GM23338 (cell line): ENCODE measurements around the gene DACH1. TPM values are rescaled to one million over a fixed set of nuclear protein-coding genes. Genes with fewer than 3 reads are reported as not detected.

ENCODE experiments used
- ATAC-seq: fragments of 200-7000 bp; cut with Tn5 transposase; 3 replicates; pipeline ENCODE4 v1.9.1; 2020
- DNase-seq: peaks from one replicate; pipeline ENCODE4 v3.0.0-alpha.2; 2015; ENCODE audit warnings: low spot score
- H2AFZ ChIP-seq: fragments of 200-600 bp; sonication (generic); 2 replicates; pipeline ENCODE4 v1.8.0; 2016; ENCODE audit warnings: antibody characterized with exemption, mild to moderate bottlenecking, moderate library complexity
- H3F3A ChIP-seq: fragments of 200-600 bp; sonication (generic); replicated peaks from 2 replicates; pipeline ENCODE4 v1.8.0; 2017; ENCODE audit warnings: antibody characterized with exemption, mixed run types, low read depth
- H3K27ac ChIP-seq: fragments of 200-600 bp; sonication (generic); 2 replicates; pipeline ENCODE4 v1.6.1; 2016; ENCODE audit warnings: low read depth
- H3K27me3 ChIP-seq: fragments of 200-600 bp; sonication (generic); 2 replicates; pipeline ENCODE4 v1.8.0; 2016; ENCODE audit warnings: mild to moderate bottlenecking, mixed run types, moderate library complexity; ENCODE audit not compliant: insufficient read depth
- H3K36me3 ChIP-seq: fragments of 200-600 bp; sonication (generic); 2 replicates; pipeline ENCODE4 v1.8.0; 2016; ENCODE audit warnings: mild to moderate bottlenecking; ENCODE audit not compliant: insufficient read depth
- H3K4me1 ChIP-seq: fragments of 200-600 bp; sonication (generic); 2 replicates; pipeline ENCODE4 v1.8.0; 2016; ENCODE audit warnings: mild to moderate bottlenecking, moderate library complexity; ENCODE audit not compliant: insufficient read depth
- H3K4me2 ChIP-seq: fragments of 200-600 bp; sonication (generic); 2 replicates; pipeline ENCODE4 v1.7.1; 2017; ENCODE audit warnings: mixed run types
- H3K4me3 ChIP-seq: fragments of 200-600 bp; sonication (generic); 2 replicates; pipeline ENCODE4 v1.6.1; 2016; ENCODE audit warnings: mixed run types
- H3K79me2 ChIP-seq: fragments of 200-600 bp; sonication (generic); replicated peaks from 2 replicates; pipeline ENCODE4 v1.8.0; 2017; ENCODE audit warnings: mild to moderate bottlenecking; ENCODE audit not compliant: insufficient read depth
- H3K9me2 ChIP-seq: fragments of 200-600 bp; sonication (generic); 2 replicates; pipeline ENCODE4 v1.8.0; 2017; ENCODE audit not compliant: insufficient read depth
- H4K20me1 ChIP-seq: fragments of 200-600 bp; sonication (generic); replicated peaks from 2 replicates; pipeline ENCODE4 v1.8.0; 2017; ENCODE audit warnings: mild to moderate bottlenecking; ENCODE audit not compliant: insufficient read depth
- H3K27ac Mint-ChIP-seq: 2 replicates; pipeline ENCODE4 v1.8.0; 2020; ENCODE audit warnings: inconsistent platforms, mild to moderate bottlenecking, moderate library complexity, mixed read lengths
- H3K27me3 Mint-ChIP-seq: 3 replicates; pipeline ENCODE4 v1.8.0; 2022; ENCODE audit warnings: low read depth, mild to moderate bottlenecking, moderate library complexity, mixed read lengths, inconsistent platforms; ENCODE audit not compliant: insufficient read depth, poor library complexity
- H3K36me3 Mint-ChIP-seq: 3 replicates; pipeline ENCODE4 v1.8.0; 2021; ENCODE audit warnings: low read depth, mild to moderate bottlenecking, inconsistent platforms, moderate library complexity, mixed read lengths
- H3K4me1 Mint-ChIP-seq: 3 replicates; pipeline ENCODE4 v1.8.0; 2020; ENCODE audit warnings: mild to moderate bottlenecking, inconsistent platforms, mixed read lengths
- H3K4me3 Mint-ChIP-seq: 3 replicates; pipeline ENCODE4 v1.8.0; 2021; ENCODE audit warnings: moderate library complexity, mild to moderate bottlenecking, inconsistent platforms, mixed read lengths
- H3K9me3 Mint-ChIP-seq: 3 replicates; pipeline ENCODE4 v1.8.0; 2020; ENCODE audit warnings: moderate library complexity, mild to moderate bottlenecking, inconsistent platforms, mixed read lengths
- EZH2 ChIP-seq: fragments of 200-600 bp; sonication (generic); IDR thresholded peaks from one replicate; pipeline ENCODE4 v1.8.0; 2017; ENCODE audit warnings: antibody characterized with exemption, mild to moderate bottlenecking, low read depth; ENCODE audit not compliant: unreplicated experiment
- EZH2phosphoT487 ChIP-seq: fragments of 200-600 bp; sonication (generic); IDR thresholded peaks from one replicate; pipeline ENCODE4 v1.8.1; 2018; ENCODE audit warnings: antibody characterized with exemption; ENCODE audit not compliant: unreplicated experiment
- JUNB ChIP-seq: IDR thresholded peaks from one replicate; pipeline ENCODE4 v1.6.1; 2016; ENCODE audit warnings: antibody characterized with exemption; ENCODE audit not compliant: unreplicated experiment
- NANOG ChIP-seq: IDR thresholded peaks from 2 replicates; pipeline ENCODE4 v1.6.1; 2016; ENCODE audit warnings: antibody characterized with exemption, borderline replicate concordance
- POLR2AphosphoS5 ChIP-seq: IDR thresholded peaks from 2 replicates; pipeline ENCODE4 v1.6.1; 2016; ENCODE audit warnings: antibody characterized with exemption, low read depth
- ZNF114 ChIP-seq: fragments of 250-450 bp; sonication (Bioruptor Pico); IDR thresholded peaks from 2 replicates; pipeline ENCODE4 v1.5.0; 2020; ENCODE audit warnings: mild to moderate bottlenecking, moderate library complexity
- ZNF331 ChIP-seq: fragments of 250-450 bp; sonication (Bioruptor Pico); IDR thresholded peaks from 2 replicates; pipeline ENCODE4 v1.5.0; 2020; ENCODE audit warnings: low read depth, mild to moderate bottlenecking, moderate library complexity
- polyA plus RNA-seq: library from polyadenylated mRNA; unstranded; fragments of >200 nt; fragmentation: Nextera tagmentation; extraction: Ambion mirVana; gene quantifications from 2 replicates; pipeline ENCODE4 v1.2.1, GENCODE V29; 2016
- total RNA-seq: library from RNA; depleted of rRNA; stranded (reverse); fragments of >200 nt; shearing (Covaris generic); gene quantifications from 2 replicates; pipeline ENCODE4 v1.2.3, GENCODE V29; 2014
- TF ChIP-seq, protein P1 (sequence below): IDR thresholded peaks from one replicate; pipeline ENCODE4 v1.6.1; 2018; ENCODE audit warnings: antibody characterized with exemption; ENCODE audit not compliant: unreplicated experiment
- TF ChIP-seq, protein P2 (sequence below): fragments of 250-450 bp; sonication (Bioruptor Pico); IDR thresholded peaks from 2 replicates; pipeline ENCODE4 v1.5.0; 2020; ENCODE audit warnings: mild to moderate bottlenecking, moderate library complexity
- TF ChIP-seq, protein P3 (sequence below): IDR thresholded peaks from 2 replicates; pipeline ENCODE4 v1.6.1; 2016; ENCODE audit warnings: antibody characterized with exemption

DACH1 gene
- total and polyA plus RNA-seq, 2 experiments from 2014 or later: 0.45 to 0.57 TPM

DNA sequence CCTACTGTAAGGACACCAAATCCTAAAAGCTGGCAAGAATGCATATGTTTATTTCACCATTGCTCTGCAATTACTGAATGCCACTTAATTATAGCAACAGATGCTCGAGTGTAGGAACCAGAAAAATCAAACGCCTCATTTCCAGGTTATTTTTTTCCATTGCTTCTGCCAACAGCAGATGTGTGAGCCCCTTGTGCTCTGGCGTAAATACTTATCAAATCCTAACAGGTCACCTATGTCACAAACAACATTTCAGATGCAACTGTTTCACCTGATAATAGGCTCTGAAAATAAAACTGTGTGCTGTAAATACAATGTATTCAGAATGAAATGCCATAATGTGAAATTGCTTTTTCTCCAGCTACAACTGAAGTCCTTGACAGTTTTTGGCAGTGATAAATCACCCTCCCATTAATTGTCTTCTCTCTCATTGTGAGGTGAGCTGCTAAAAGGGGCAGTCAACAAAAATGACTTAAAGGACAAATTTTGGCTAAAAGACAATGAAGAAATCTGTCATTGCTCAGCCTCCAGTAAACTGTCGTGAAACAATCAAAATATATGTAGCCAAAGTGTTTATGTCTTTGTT, 344.0 kb downstream of the DACH1 start:
- no peaks in the 10 kb centered on the region for H3K9me2 ChIP-seq
- Mint-ChIP-seq H3K4me1 (peaks cover 18% of the 10 kb centered on the region; the same call in 2 of the 3 replicates), H3K27ac (no peak overlapping the region), H3K4me3 (no peak overlapping the region), H3K36me3 (no peaks in the 10 kb centered on the region), H3K27me3 (no peaks in the 10 kb centered on the region), H3K9me3 (no peaks in the 10 kb centered on the region)
- H3K79me2 ChIP-seq: no peaks in the 10 kb centered on the region
- H3K27ac ChIP-seq: no peak overlapping the region
- H3K4me3 ChIP-seq: no peak overlapping the region
- peaks cover 5% of the 10 kb centered on the region; the same call in 1 of the 2 replicates for H3K4me1 ChIP-seq
- no peak for TF ChIP-seq ZNF114 (CRISPR knock-in tag)
- ATAC-seq (no peak), DNase-seq (no peak)
- H2AFZ ChIP-seq: no peak overlapping the region
- no peaks in the 10 kb centered on the region for H3F3A ChIP-seq
- no peaks in the 10 kb centered on the region for H3K27me3 ChIP-seq
- no peak overlapping the region for H3K4me2 ChIP-seq
- H4K20me1 ChIP-seq: no peaks in the 10 kb centered on the region
- no peaks in the 10 kb centered on the region for H3K36me3 ChIP-seq

DNA sequence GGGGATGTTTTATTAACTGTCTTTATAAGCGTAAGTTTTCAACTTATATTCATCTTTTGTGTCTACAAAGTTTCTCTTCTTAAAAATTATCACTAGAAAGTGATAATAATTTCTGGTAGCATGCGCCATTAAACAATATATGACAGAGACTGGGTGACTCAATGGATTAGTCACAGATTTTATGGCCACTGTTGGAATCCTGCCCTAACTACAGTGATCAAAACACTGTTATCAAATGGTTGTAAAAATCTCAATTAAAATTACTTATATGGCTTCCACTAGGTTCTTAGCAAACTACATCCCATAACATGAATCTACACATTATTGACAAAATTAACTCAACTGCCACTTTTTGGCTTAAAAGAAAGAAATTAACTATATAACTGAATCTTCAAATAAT, 350.0 kb downstream of the DACH1 start:
- Histone ChIP-seq H3F3A (no peaks in the 10 kb centered on the region), H4K20me1 (no peaks in the 10 kb centered on the region), H3K36me3 (no peaks in the 10 kb centered on the region), H3K4me3 (no peak overlapping the region), H3K27ac (no peak overlapping the region), H3K79me2 (no peaks in the 10 kb centered on the region), H3K27me3 (no peaks in the 10 kb centered on the region), H2AFZ (no peak overlapping the region), H3K4me2 (no peak overlapping the region), H3K4me1 (0 out of 2 replicates have a peak, but pooled peaks cover 4% of the 10 kb centered on the region), H3K9me2 (no peaks in the 10 kb centered on the region)
- Mint-ChIP-seq H3K27ac (no peak overlapping the region), H3K36me3 (no peaks in the 10 kb centered on the region), H3K4me1 (peaks cover 6% of the 10 kb centered on the region; the same call in 1 of the 3 replicates), H3K4me3 (no peak overlapping the region), H3K9me3 (no peaks in the 10 kb centered on the region), H3K27me3 (no peaks in the 10 kb centered on the region)
- DNase-seq (no peak), ATAC-seq (no peak)
- TF ChIP-seq JUNB (no peak), NANOG (no peak), POLR2AphosphoS5 (no peak), ZNF331 (CRISPR knock-in tag) (no peak), EZH2 (no peak), EZH2phosphoT487 (no peak)
- TF ChIP-seq, protein P1, sequence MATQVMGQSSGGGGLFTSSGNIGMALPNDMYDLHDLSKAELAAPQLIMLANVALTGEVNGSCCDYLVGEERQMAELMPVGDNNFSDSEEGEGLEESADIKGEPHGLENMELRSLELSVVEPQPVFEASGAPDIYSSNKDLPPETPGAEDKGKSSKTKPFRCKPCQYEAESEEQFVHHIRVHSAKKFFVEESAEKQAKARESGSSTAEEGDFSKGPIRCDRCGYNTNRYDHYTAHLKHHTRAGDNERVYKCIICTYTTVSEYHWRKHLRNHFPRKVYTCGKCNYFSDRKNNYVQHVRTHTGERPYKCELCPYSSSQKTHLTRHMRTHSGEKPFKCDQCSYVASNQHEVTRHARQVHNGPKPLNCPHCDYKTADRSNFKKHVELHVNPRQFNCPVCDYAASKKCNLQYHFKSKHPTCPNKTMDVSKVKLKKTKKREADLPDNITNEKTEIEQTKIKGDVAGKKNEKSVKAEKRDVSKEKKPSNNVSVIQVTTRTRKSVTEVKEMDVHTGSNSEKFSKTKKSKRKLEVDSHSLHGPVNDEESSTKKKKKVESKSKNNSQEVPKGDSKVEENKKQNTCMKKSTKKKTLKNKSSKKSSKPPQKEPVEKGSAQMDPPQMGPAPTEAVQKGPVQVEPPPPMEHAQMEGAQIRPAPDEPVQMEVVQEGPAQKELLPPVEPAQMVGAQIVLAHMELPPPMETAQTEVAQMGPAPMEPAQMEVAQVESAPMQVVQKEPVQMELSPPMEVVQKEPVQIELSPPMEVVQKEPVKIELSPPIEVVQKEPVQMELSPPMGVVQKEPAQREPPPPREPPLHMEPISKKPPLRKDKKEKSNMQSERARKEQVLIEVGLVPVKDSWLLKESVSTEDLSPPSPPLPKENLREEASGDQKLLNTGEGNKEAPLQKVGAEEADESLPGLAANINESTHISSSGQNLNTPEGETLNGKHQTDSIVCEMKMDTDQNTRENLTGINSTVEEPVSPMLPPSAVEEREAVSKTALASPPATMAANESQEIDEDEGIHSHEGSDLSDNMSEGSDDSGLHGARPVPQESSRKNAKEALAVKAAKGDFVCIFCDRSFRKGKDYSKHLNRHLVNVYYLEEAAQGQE: no peak
- TF ChIP-seq, protein P2, sequence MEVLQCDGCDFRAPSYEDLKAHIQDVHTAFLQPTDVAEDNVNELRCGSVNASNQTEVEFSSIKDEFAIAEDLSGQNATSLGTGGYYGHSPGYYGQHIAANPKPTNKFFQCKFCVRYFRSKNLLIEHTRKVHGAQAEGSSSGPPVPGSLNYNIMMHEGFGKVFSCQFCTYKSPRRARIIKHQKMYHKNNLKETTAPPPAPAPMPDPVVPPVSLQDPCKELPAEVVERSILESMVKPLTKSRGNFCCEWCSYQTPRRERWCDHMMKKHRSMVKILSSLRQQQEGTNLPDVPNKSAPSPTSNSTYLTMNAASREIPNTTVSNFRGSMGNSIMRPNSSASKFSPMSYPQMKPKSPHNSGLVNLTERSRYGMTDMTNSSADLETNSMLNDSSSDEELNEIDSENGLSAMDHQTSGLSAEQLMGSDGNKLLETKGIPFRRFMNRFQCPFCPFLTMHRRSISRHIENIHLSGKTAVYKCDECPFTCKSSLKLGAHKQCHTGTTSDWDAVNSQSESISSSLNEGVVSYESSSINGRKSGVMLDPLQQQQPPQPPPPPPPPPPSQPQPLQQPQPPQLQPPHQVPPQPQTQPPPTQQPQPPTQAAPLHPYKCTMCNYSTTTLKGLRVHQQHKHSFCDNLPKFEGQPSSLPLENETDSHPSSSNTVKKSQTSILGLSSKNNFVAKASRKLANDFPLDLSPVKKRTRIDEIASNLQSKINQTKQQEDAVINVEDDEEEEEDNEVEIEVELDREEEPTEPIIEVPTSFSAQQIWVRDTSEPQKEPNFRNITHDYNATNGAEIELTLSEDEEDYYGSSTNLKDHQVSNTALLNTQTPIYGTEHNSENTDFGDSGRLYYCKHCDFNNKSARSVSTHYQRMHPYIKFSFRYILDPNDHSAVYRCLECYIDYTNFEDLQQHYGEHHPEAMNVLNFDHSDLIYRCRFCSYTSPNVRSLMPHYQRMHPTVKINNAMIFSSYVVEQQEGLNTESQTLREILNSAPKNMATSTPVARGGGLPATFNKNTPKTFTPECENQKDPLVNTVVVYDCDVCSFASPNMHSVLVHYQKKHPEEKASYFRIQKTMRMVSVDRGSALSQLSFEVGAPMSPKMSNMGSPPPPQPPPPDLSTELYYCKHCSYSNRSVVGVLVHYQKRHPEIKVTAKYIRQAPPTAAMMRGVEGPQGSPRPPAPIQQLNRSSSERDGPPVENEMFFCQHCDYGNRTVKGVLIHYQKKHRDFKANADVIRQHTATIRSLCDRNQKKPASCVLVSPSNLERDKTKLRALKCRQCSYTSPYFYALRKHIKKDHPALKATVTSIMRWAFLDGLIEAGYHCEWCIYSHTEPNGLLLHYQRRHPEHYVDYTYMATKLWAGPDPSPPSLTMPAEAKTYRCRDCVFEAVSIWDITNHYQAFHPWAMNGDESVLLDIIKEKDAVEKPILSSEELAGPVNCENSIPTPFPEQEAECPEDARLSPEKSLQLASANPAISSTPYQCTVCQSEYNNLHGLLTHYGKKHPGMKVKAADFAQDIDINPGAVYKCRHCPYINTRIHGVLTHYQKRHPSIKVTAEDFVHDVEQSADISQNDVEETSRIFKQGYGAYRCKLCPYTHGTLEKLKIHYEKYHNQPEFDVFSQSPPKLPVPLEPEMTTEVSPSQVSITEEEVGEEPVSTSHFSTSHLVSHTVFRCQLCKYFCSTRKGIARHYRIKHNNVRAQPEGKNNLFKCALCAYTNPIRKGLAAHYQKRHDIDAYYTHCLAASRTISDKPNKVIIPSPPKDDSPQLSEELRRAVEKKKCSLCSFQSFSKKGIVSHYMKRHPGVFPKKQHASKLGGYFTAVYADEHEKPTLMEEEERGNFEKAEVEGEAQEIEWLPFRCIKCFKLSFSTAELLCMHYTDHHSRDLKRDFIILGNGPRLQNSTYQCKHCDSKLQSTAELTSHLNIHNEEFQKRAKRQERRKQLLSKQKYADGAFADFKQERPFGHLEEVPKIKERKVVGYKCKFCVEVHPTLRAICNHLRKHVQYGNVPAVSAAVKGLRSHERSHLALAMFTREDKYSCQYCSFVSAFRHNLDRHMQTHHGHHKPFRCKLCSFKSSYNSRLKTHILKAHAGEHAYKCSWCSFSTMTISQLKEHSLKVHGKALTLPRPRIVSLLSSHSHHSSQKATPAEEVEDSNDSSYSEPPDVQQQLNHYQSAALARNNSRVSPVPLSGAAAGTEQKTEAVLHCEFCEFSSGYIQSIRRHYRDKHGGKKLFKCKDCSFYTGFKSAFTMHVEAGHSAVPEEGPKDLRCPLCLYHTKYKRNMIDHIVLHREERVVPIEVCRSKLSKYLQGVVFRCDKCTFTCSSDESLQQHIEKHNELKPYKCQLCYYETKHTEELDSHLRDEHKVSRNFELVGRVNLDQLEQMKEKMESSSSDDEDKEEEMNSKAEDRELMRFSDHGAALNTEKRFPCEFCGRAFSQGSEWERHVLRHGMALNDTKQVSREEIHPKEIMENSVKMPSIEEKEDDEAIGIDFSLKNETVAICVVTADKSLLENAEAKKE: no peak
- TF ChIP-seq, protein P3, sequence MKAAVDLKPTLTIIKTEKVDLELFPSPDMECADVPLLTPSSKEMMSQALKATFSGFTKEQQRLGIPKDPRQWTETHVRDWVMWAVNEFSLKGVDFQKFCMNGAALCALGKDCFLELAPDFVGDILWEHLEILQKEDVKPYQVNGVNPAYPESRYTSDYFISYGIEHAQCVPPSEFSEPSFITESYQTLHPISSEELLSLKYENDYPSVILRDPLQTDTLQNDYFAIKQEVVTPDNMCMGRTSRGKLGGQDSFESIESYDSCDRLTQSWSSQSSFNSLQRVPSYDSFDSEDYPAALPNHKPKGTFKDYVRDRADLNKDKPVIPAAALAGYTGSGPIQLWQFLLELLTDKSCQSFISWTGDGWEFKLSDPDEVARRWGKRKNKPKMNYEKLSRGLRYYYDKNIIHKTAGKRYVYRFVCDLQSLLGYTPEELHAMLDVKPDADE: no peak
